Middle frontal gyrus (tissue), 1 donor: ENCODE results near the gene GGA1.

Source experiments
- DNase-seq: peaks from one replicate; pipeline ENCODE4 v3.0.0-alpha.2; 2015; ENCODE audit warnings: low spot score; ENCODE audit errors: extremely low spot score

The GGA1 gene

GRCh38 chr22:37608477-37609239 lies at the start of gene GGA1:
TSS of gene GGA1 (plus strand) at chr22:37608834. CDS start at chr22:37608861, 27 bp downstream.
- peak; percentile 92 for DNase-seq

- DNase-seq: no peak
Measured at GRCh38 chr22:37559521-37559900, 49.1 kb upstream of the GGA1 start.

- DNase-seq: no peak
Measured at GRCh38 chr22:37559901-37560607, 48.6 kb upstream of the GGA1 start, which contains the start of gene CDC42EP1. TSS of gene CDC42EP1 (plus strand) at chr22:37560480. CDS start at chr22:37566350, 5,870 bp downstream.

GRCh38 chr22:37560608-37561211 lies 47.9 kb upstream of the GGA1 start:
- DNase-seq: no peak

GRCh38 chr22:37561212-37562048 lies 47.2 kb upstream of the GGA1 start:
- DNase-seq: peak; percentile 53

GRCh38 chr22:37562049-37562875 lies 46.4 kb upstream of the GGA1 start:
- DNase-seq: no peak

GRCh38 chr22:37563153-37564081 lies 45.2 kb upstream of the GGA1 start:
- DNase-seq: peak; percentile 65

- no peak for DNase-seq
Measured at GRCh38 chr22:37564111-37564711, 44.4 kb upstream of the GGA1 start.

- DNase-seq: no peak
Measured at GRCh38 chr22:37565830-37566229, 42.8 kb upstream of the GGA1 start.

- no peak for DNase-seq
Measured at GRCh38 chr22:37566329-37566837, 42.3 kb upstream of the GGA1 start.

- DNase-seq: no peak
Measured at GRCh38 chr22:37566903-37567798, 41.5 kb upstream of the GGA1 start.

GRCh38 chr22:37568012-37568411 lies 40.6 kb upstream of the GGA1 start:
- no peak for DNase-seq

- DNase-seq: no peak
Measured at GRCh38 chr22:37568448-37569008, 40.1 kb upstream of the GGA1 start.

GRCh38 chr22:37569009-37569920 lies 39.4 kb upstream of the GGA1 start:
- DNase-seq: peak; percentile 53

- no peak for DNase-seq
Measured at GRCh38 chr22:37569921-37570660, 38.5 kb upstream of the GGA1 start.

- DNase-seq: no peak
Measured at GRCh38 chr22:37570661-37570976, 38.0 kb upstream of the GGA1 start.
